ENCODE measurements around the gene CEP192. TPM values are rescaled to one million over a fixed set of nuclear protein-coding genes. Genes with fewer than 3 reads are reported as not detected.
A peak's percentile ranks its signal among the peaks of the same experiment; 100 is the strongest.
"Not testable (repeated sequence)": the region's sequence is repeated elsewhere in the genome, so short reads cannot be mapped to it uniquely, and the experiment has no call there.

CEP192 gene
- total RNA-seq, 1 donor from 2014 or later, result 22.3 TPM

DNA sequence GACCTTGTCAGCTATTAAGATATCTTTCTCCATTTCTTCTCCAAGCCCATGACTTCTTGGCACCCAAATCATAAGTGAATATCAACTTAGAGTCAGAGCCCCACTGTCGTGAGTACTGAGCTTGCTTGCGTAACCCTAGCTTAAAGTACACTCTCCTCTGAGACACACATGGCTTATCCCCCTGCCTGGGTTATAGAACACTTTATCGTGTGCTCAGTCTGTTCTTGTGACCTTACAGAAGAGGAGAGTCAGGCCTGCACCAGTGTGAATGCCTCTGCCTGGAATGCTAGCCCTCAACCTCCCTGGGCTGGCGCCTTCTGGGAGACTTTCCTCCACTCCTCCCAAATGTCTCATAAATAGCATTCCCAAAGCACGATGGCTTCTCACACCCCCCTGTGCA is 79.3 kb downstream of the CEP192 start:
- intact Hi-C loops (cut with DNase I), result no loop called here
- DNase-seq, result no peak
- peak; percentile 92 for ATAC-seq (ENCODE audit: poor library complexity)

DNA sequence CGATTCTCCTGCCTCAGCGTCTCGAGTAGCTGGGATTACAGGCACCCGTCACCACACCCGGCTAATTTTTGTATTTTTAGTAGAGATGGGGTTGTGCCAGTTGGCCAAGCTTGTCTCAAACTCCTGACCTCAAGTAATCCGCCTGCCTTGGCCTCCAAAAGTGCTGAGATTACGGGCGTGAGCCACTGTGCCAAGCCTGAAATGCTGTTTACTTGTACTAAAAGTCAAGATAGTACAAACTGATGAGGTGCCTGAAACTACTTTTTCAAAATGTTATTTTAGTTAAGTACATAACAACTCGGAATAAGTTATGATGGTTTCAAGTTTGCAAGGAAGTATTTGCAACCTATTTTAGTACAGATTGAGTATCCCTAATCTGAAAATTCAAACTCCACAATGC is 85.7 kb downstream of the CEP192 start:
- intact Hi-C loops (cut with DNase I), result no loop called here
- ATAC-seq (ENCODE audit: poor library complexity) (peak; percentile 58), DNase-seq (peak; percentile 54)

DNA sequence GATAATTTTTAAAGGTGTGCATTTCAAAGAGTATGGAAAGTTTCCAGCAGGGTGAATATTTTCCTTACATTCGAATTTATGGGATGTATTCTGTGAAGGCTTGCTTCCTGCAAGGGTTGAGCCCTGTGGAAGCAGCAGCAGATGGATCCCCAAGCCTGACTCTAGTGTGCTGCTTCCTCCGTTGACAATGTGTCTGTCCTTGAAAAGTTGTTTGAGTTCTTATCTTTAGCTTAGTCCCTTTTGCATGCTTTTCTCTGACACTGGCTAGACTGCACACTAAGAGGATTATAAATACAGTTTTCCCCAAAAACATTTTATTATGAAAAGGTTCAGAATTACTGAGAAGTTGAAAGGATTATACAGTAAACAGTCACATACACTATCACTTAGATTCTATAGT is 86.3 kb downstream of the CEP192 start:
- ATAC-seq (ENCODE audit: poor library complexity) (peak; percentile 39), DNase-seq (no peak)
- intact Hi-C loops (cut with DNase I), result no loop called here

DNA sequence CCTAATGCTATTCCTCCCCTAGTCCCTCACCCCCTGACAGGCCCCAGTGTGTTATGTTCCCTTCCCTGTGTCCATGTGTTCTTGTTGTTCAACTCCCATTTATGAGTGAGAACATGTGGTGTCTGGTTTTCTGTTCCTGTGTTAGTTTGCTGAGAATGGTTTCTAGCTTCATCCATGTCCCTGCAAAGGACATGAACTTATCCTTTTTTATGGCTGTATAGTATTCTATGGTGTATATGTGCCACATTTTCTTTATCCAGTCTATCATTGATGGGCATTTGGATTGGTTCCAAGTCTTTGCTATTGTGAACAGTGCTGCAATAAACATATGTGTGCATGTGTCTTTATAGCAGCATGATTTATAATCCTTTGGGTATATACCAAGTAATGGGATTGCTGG is 86.9 kb downstream of the CEP192 start:
- intact Hi-C loops (cut with DNase I), result not testable (repeated sequence)

DNA sequence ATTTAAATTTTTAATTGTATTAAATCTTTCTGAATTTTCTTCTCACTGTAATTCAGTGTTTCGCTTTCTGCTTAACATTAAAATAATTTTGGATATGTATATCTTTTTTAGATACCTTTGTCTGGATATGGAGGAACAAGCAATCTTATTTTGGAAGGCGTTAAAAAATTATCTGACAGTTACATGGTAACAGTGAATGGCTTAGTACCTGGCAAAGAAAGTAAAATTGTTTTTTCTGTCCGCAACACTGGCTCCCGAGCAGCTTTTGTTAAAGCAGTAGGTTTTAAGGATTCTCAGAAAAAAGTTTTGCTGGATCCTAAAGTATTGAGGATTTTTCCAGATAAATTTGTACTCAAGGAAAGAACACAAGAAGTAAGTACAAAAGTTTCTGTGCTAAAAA is 95.7 kb downstream of the CEP192 start:
- DNase-seq (no peak), ATAC-seq (ENCODE audit: poor library complexity) (peak; percentile 71)
- intact Hi-C loops (cut with DNase I), result no loop called here

More for the DNA sequence above, 86.9 kb downstream of the CEP192 start:
- not testable (repeated sequence) for ATAC-seq (ENCODE audit: poor library complexity); DNase-seq

DNA sequence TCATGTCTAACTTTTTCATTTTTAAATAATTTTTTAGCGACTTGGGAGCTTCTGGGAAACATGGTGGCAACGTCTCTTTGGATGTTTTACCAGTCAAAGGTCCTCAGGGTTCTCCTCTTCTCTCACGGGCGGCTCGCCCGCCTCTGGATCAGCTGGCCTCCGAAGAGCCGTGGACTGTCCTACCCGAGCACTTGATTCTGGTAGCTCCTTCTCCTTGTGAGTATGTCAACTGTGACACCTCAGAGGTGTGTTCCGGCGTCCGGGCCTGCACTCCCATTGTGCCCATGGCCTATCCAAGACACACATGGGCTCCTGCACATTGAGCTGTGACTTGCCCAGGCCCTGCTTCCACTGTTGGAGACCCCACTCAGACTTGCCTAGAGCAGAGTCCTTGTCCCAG is 104.3 kb downstream of the CEP192 start:
- intact Hi-C loops (cut with DNase I), result no loop called here
- no peak for ATAC-seq (ENCODE audit: poor library complexity)

DNA sequence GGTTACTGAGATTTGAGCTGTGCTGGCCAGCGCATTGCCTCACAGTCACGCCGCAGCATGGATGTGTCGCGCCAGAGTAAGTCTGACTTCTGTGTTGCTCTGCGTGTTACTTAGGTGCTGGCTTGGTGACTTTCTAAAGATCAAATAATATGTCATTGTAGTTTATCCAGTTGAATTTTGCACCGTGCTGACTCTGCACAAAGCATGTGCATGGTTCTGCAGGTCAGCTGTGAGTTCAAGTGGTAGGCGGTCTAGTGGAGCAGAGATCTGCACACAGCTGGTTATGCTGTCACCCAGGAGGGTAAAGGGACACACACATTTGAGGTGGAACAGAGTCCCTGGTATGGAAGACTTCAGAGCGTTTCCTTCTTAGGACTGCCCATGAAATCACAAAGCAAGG is 105.1 kb downstream of the CEP192 start:
- ATAC-seq (ENCODE audit: poor library complexity), result no peak
- intact Hi-C loops (cut with DNase I), result no loop called here
- DNase-seq, result no peak

More for the DNA sequence above, 104.3 kb downstream of the CEP192 start:
- DNase-seq, result no peak

DNA sequence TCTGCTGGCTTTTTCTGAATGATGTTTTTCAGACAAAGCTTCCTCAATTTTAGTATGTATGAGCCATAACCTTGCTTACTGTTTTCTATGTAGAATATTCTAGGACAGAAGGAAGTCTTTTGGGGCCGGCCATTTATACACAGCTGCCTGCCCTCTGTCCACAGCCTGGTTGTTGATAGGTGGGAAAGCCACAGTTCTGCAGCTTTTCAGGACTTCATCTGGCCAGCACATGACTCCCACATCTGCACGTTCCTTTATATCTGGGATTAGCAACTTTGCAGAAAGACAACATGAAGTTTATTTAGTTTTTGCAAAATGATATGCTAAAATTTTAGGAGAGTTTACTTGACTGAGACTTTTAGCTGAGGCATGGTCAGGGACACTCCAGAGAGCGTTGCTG is 105.6 kb downstream of the CEP192 start:
- DNase-seq, result no peak
- intact Hi-C loops (cut with DNase I), result no loop called here
- no peak for ATAC-seq (ENCODE audit: poor library complexity)

DNA sequence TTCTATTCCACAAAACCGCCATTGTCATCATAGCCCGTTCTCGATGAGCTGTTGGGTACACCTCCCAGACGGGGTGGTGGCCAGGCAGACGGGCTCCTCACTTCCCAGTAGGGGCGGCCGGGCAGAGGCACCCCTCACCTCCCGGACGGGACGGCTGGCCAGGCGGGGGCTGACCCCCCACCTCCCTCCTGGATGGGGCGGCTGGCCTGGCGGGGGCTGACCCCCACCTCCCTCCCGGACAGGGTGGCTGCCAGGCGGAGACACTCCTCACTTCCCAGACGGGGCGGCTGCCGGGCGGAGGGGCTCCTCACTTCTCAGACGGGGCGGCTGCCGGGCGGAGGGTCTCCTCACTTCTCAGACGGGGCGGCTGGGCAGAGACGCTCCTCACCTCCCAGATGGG is 106.9 kb downstream of the CEP192 start:
- intact Hi-C loops (cut with DNase I); DNase-seq; ATAC-seq (ENCODE audit: poor library complexity): not testable (repeated sequence)

DNA sequence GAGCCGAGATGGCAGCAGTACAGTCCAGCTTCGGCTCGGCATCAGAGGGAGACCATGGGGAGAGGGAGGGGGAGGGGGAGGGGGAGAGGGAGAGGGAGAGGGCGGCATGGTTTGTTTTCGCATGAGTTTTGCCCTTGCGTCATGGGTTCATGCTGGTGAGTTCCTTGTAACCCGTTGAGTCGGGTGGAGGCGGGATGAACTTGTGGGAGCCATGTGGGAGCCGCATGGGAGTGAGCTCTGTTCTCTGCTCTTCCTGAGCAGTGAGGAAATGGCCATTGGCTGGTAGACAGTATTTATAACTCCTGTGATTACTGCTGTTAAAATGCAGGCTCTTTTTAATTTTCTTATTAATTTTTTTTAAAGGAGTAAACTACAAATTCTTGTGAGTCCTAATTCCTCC is 108.0 kb downstream of the CEP192 start:
- intact Hi-C loops (cut with DNase I), result no loop called here
- DNase-seq (no peak), ATAC-seq (ENCODE audit: poor library complexity) (no peak)

DNA sequence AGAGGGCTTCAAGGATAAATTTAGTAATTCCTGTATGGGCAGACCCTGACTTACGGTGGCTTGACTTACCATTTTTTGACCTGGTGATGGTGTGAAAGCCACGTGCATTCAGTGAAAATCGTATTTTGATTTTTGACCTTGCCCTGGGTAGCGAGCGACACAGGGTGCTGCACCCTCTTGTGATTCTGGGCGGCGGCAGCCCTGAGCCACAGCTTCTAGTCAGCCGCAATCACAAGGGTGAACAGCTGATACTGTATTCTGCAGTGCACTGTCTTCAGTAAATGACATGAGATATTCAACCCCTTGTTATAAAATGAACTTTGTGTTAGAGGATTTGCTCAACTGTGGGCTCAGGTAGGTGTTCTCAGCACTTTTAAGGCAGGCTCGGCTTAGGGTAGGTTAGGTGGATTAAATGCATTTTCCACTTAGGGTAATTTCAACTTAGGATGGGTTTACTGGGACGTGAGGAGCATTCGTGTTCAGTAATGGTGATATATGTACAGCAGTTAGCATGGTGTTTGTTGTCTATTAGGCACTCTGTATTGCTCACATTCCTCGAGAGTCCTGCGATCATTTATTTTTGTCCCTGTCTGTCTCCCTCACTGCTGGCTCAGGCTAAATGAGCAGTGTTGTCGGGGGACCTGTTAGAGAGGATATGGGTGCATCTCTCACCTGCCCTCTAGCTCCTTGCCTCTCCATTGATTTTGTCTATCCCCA is 109.9 kb downstream of the CEP192 start:
- intact Hi-C loops (cut with DNase I), result loop anchor here (10.0 kb wide), 2 partner anchors 64 to 96 kb away; no protein-coding TSS in a partner anchor
- ATAC-seq (ENCODE audit: poor library complexity) (peak; percentile 74), DNase-seq (no peak)

DNA sequence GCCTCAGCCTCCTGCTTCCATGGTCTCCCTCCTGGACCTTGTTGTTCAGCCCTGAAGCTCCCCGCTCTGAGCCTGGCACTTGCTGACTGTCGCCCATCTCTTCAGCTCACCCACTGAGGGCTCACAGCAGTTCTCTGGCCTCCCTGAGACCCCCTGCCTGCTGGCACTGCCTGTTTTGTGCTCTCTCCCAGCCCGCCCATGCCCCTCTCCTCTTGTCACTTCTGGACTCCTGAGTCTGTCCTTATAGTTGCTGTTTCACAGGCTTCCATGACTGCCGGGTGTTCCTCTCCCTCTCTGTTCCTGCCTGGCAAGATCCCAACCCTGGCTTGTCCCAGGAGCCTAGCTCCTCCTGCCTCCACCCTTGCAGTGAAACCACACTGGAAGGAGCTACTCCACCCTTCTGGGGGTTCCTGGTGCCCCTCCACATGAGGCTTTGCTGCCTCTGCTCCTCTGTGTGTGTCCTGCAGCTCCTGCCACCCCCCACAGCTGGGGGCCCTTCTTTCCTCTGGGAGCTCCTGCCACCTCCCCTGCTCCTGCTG is 110.6 kb downstream of the CEP192 start:
- intact Hi-C loops (cut with DNase I), result loop anchor here (10.0 kb wide), 2 partner anchors 63 to 97 kb away; no protein-coding TSS in a partner anchor
- no peak for DNase-seq
- ATAC-seq (ENCODE audit: poor library complexity), result peak; percentile 18

DNA sequence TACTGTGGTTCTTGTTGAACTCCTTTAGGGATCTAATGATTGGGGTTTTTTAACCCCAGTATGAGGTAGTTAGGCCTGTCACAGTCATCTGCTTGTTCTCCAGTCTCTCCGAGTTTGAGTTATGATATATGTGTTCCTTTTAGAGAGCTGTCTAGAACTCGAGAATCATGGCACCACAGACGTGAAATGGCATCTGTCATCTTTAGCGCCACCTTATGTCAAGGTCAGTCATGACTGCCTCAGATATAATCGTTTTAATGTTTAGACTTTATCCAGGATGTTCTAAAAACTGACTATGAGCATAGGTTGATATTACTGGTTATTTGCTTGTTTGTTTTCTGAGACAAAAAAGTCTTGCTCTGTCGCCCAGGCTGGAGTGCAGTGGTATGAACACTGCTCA is 112.2 kb downstream of the CEP192 start:
- intact Hi-C loops (cut with DNase I), result loop anchor here (10.0 kb wide), 2 partner anchors 61 to 99 kb away; no protein-coding TSS in a partner anchor
- no peak for DNase-seq
- no peak for ATAC-seq (ENCODE audit: poor library complexity)

DNA sequence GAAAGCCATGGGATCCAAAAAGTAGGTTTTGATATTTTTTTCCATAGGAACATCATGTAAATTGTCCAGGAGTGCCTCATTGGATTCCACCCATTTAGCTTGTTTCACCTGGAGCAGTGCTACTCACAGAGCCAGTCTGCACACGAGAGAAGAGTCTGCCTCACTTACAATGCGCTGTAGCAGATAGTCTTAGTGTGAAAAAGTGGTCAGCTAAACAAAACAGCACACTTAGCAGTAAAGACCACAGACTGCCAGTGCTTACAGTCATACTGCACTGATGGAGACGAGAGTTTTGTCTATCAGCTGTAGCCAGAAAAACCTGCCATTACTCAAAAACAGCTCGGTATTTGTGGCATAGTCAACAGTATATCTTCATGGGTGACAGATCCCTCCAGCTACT is 113.9 kb downstream of the CEP192 start:
- no peak for DNase-seq
- intact Hi-C loops (cut with DNase I), result loop anchor here (10.0 kb wide), 2 partner anchors 60 to 100 kb away; no protein-coding TSS in a partner anchor
- ATAC-seq (ENCODE audit: poor library complexity), result no peak

DNA sequence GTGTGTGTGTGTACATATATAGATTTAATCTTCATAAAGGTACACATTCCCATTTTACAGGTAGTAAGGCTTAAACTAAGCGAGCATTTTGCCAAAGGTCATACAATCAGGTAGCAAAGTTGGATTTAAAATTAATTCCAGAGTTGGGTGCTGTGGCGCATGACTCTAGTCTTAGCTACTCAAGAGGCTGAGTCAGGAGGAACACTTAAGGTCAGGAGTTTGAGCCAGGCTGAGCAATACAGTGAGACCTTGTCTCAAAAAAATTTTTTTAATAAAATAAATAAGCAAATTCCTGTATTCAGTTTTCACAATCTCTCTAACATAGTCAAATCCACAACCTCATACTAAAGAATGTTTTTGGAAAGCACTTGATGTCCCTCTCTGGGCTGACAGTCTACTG is 115.9 kb downstream of the CEP192 start:
- ATAC-seq (ENCODE audit: poor library complexity), result no peak
- DNase-seq, result no peak
- intact Hi-C loops (cut with DNase I), result loop anchor here (10.0 kb wide), 2 partner anchors 58 to 102 kb away; no protein-coding TSS in a partner anchor

DNA sequence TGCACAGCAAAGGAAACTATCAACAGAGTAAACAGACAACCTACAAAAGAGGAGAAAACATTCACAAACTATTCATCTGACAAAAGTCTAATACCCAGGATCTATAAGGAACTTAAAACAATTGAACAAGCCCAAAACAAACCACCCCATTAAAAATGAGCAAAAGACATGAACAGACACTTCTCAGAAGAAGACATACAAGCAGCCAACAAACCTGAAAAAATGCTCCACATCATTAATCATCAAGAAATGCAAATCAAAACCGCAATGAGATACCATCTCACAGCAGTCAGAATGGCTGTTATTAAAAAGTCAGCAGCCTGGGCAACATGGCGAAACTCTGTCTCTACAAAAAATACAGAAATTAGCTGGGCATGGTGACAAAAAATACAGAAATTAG is 117.2 kb downstream of the CEP192 start:
- ATAC-seq (ENCODE audit: poor library complexity) (no peak), DNase-seq (no peak)
- intact Hi-C loops (cut with DNase I), result loop anchor here (10.0 kb wide), 2 partner anchors 56 to 104 kb away; no protein-coding TSS in a partner anchor

DNA sequence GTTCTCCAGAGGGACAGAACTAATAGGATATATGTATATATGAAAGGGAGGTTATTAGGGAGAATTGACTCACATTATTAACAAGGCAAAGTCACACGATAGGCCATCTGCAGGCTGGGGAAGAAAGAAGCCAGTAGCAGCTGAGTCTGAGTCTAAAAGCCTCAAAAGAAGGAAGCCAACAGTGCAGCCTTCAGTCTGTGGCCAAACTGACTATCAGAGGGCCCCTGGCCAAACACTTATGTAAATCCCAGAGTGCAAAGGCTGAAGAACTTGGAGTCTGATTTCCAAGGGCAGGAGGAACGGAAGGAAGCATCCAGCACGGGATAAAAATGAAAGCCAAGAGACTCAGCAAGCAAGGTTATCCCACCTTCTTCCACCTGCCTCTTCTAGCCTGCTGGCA is 119.4 kb downstream of the CEP192 start:
- no peak for DNase-seq
- intact Hi-C loops (cut with DNase I), result no loop called here
- peak; percentile 54 for ATAC-seq (ENCODE audit: poor library complexity)

DNA sequence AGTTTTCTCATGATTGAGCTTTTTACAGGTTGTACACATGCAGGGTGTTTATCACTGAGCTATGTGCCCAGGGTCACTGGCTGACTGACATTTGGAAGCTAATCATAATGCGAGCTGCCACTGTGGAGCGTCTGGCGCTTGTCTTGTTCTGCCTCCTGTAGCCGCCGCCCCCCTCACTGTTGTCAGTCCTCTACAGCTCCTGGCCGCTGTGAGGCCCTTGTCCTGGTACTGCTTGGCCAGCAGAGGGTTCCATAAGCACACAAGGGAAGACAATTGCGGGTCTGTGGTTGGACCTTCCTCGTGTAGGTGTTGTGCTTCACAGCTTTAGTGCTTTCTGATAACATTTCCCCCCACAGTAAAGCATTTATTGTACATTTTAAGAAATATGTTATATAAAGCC is 121.8 kb downstream of the CEP192 start:
- peak; percentile 87 for DNase-seq
- intact Hi-C loops (cut with DNase I), result no loop called here
- peak; percentile 98 for ATAC-seq (ENCODE audit: poor library complexity)

DNA sequence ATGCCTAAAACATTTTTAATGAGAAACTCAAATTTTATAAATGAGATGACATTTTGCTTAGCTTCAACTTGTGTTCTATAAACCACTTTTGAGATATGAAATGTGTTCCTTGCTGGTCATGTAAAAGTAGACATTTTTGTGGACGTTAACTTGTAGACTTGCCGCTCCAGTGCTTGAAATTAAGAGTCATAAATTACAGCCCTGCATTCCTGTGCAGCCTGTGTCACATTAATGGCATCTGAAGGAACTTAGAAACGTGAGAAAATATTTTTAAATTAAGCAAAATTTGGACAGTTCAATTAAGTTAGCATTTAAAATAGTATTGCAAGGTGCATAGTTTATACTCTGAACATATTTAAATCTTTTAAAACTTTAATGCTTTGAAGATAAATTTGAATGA is 129.1 kb downstream of the CEP192 start:
- no peak for ATAC-seq (ENCODE audit: poor library complexity)
- DNase-seq, result no peak
- intact Hi-C loops (cut with DNase I), result no loop called here

DNA sequence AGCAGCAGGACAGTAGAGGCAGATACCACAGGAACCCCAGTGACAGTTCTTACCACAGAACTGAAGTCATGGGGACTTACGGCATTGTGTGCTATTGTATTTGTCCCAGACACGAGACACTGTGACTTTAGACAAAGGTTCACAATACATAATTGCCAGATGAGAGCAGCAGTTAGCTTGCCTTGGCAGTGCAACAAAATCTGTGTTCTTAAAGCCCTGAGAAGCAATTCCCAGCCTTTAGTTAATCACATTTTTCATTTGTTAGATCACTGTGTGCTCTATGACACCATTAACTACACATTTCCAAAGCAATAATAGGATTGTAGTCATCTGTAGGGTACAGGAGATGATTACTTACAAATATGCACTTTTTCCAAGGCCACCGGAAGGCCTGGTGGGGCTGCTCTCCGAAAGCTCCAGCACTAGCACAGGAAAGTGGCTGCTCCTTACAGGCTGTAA is 129.8 kb downstream of the CEP192 start:
- intact Hi-C loops (cut with DNase I), result no loop called here
- ATAC-seq (ENCODE audit: poor library complexity) (peak; percentile 12), DNase-seq (no peak)
